Left lobe of liver (tissue), 2 donors: ENCODE results near the gene METTL15. TPM values are rescaled to one million over a fixed set of nuclear protein-coding genes. Genes with fewer than 3 reads are reported as not detected.
"Not testable (repeated sequence)": the region's sequence is repeated elsewhere in the genome, so short reads cannot be mapped to it uniquely, and the experiment has no call there.

Source experiments
- ATAC-seq: fragments of 200-7000 bp; cut with Tn5 transposase; one replicate; pipeline ENCODE4 v1.9.1; 2020; ENCODE audit warnings: mild to moderate bottlenecking, moderate library complexity
- DNase-seq: peaks from one replicate; pipeline ENCODE4 v3.0.0-alpha.2; 2020; ENCODE audit warnings: low spot score
- total RNA-seq: library from RNA; stranded (reverse); gene quantifications from one replicate; pipeline ENCODE4 v1.2.1, GENCODE V29; 2021
- donor health status: DM: no; HTN: no; CAD: no; lungs with moderate emphysema.
- donor health status: DM: no; HTN: yes; CAD: no.

The METTL15 gene
- total RNA-seq, 1 donor from 2014 or later, result 6.8 TPM

GRCh38 chr11:28176351-28176750 lies 68.2 kb downstream of the METTL15 start:
- ATAC-seq (no peak), DNase-seq (no peak)

DNA sequence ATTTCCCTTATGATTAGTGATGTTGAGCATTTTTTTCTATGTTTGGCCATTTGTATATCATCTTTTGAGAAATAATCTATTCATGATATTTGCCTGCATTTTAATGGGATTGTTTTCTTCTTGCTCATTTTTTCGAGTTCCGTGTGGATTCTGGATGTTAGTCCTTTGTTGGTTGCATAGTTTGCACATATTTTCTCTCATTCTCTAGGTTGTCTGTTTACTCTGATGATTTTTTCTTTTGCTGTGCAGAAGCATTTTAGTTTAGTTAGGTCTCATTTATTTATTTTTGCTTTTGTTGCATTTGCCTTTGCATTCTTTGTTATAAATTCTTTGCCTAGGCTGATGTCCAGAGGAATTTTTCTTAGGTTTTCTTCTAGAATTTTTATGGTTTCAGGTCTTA lies 87.3 kb downstream of the METTL15 start:
- no peak for DNase-seq
- ATAC-seq, result no peak

- DNase-seq, result no peak
- no peak for ATAC-seq
Measured at GRCh38 chr11:28209906-28210305, 101.7 kb downstream of the METTL15 start.

GRCh38 chr11:28222063-28222462 lies 113.9 kb downstream of the METTL15 start:
- not testable (repeated sequence) for DNase-seq, ATAC-seq

- DNase-seq, result no peak
- no peak for ATAC-seq
Measured at GRCh38 chr11:28223577-28223976, 115.4 kb downstream of the METTL15 start.

DNA sequence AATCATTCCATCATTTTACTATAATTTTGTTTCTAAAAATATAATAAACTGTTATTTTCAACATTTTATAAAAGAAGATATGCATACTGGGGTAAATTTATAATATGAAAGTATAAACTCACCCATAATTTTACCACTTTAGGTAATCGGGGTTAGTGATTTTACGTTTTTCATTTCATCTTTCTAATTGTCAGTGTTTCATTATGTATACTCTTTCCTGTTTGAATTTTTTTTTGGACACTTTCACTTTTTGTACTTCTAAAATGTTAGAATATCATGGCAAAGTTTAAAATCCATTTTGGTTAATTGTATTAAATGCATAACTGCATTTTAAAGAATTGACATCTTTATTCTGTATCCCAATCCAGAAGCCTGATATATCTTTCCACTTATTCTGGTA lies 115.8 kb downstream of the METTL15 start:
- no peak for DNase-seq
- no peak for ATAC-seq

DNA sequence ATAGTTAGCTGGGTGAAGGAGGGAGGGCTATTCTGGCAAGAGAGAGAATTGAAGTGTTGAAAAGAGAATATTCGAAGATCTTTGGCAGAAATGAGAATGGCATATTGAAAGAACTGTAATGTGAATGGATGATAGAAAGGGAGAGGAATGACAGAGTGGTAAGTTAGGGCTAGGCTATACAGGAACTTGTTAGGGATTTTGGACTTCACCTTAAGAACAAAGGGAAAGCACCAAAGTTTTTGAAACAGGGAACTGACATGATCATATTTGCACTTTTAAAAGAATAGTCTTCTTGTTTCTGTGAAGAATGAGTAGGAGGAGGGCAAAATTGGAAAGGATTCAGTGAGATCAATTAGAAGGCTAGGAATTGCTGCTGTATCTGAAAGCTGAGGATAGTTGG lies 119.3 kb downstream of the METTL15 start:
- no peak for ATAC-seq

DNA sequence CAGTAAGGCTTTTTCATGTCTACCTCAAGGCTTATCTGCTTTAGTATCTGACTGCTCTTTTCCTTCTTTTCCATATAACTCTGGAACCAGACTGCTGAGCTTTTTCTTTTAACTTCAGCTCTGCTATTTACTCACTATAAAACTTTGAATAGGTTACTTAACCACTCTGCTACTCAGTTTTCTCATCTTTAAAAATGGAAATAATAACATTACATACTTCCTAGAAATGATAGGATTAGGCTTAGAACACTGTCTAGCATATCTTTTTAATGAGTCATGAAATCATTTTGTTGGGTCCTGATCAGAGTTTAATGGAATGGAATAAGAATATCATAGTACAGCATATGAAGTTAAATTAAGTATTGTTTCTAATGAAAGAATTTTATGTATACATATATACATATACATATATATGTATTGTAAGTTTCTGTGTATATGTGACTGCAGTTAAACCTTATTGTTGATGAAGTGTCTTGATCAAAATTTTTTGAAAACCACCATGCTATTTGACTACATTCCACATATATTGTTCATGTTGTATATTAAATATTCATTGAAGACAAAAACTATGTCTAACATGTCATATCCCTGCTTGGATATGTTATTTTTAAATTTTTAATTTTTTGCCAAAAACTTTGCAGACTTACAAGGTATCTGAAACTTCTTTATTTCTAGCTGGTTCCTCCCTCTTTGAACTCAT lies 120.2 kb downstream of the METTL15 start:
- ATAC-seq (no peak), DNase-seq (no peak)

More for the DNA sequence above, 119.3 kb downstream of the METTL15 start:
- no peak for DNase-seq

DNA sequence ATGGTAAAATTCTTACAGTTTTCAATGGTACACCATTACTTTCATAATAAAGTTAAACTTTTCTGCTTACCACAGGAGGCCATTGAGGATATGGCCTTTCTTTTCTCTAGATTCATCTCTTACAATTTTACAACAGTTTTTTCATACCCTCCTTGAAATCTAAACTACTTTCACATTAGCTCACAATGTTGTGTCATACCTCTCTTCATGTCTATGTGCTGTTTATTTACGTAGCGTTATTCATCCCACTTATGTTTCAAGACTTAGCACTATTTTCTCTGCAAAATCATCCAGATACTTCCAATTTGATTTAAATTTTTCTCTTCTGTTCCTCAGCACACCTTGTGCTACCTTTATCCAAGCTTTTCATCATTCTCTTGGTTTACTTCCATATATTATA lies 123.3 kb downstream of the METTL15 start:
- no peak for ATAC-seq
- DNase-seq, result no peak

DNA sequence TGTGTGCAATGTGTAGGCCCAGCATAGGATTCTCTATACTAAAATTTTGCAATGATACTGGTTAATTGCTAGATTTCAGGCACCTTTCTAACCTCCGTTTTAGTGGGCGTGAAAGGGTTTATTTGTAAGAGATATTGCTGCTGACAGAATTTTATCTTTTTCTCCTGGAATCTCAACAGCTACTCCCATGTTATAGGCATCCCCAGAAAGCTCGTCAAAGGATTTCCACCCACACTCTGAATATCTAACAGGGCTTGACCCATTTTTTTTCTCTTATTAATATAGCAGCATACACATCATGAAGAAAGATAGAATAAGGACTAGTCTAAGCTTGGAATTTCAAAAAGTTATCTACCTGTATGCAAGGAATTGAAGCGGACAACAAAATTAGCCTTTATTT lies 124.5 kb downstream of the METTL15 start:
- no peak for ATAC-seq
- DNase-seq, result no peak

DNA sequence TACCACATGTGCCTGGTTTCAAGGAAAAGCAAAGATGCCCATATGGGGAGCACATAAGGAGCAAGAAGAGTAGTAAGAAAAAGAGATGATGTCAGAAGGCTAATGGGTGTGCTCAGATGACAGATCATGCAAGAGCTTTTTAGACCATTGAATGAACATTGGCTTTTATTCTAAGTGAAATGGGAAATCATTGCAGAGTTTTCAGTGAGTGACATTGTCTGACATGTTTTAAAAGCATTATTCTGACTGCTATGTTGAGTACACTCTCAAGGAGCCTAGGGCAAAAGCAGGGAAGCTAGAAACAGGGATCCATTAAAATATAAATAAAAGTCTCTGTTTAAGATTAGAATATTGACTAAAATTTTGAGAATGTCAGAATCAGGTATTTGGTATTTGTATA lies 133.6 kb downstream of the METTL15 start:
- no peak for ATAC-seq

GRCh38 chr11:28242596-28242995 lies 134.4 kb downstream of the METTL15 start:
- ATAC-seq, result no peak

More for the DNA sequence above, 133.6 kb downstream of the METTL15 start:
- no peak for DNase-seq

DNA sequence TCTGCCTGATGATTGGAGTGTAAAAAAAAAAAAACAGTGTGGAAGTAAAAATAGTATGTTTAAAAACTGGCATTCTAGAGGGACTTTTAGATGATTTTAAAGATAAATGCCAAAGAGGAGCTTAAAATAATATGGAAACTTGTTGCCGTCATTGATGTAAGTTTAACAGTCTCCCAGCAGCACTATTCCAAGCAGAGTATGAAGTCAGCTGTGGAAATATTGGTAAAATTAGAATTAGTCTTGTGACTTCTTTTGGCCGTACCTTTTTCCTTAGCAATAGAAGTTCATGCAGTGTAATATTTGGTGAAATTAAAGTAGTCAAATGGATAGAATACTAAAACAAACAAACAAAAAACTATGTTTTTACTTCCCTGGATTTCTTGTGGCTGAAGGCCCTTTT lies 134.9 kb downstream of the METTL15 start:
- ATAC-seq (no peak), DNase-seq (no peak)

More at GRCh38 chr11:28242596-28242995, 134.4 kb downstream of the METTL15 start:
- no peak for DNase-seq

DNA sequence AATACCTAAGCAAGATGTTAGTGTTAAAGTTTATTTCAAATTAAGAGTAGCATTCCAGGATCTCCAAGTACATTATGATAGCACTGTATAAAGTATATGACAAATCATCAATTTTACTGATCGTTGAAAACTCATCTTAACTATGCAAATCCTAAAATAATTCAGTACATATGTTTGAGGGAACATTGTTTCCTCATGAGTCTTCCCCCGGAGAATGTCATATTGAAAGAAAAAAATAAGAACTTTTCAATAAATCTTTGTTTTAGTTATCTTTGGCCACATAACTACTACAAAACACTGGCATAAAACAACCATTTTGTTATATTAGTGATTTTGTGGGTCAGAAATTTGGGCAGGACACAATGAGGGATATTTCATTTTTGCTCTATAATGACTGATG lies 135.4 kb downstream of the METTL15 start:
- no peak for ATAC-seq
- no peak for DNase-seq

- DNase-seq (no peak), ATAC-seq (no peak)
Measured at GRCh38 chr11:28245131-28245530, 136.9 kb downstream of the METTL15 start.

GRCh38 chr11:28250192-28250591 lies 142.0 kb downstream of the METTL15 start:
- ATAC-seq (no peak), DNase-seq (no peak)

DNA sequence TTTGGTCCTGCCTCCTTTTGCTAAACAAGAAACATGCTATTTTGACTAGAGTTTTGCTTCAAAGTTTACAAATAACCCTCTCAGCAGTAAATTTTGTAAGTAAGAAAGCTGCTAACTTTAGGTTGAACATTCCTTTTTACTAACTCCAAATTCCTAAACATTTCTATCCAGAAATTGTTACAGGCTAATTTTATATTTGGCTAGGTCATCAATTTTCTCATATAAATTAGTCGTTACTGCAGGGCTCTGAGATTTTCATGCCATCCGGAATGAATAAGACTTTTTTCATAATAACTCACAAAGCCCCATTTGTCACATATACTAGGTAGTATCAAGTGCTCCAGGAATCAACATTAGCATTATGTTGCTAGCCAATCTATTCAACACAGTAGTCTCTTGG lies 143.1 kb downstream of the METTL15 start:
- no peak for ATAC-seq
- no peak for DNase-seq

GRCh38 chr11:28257761-28258160 lies 149.6 kb downstream of the METTL15 start:
- no peak for ATAC-seq
- DNase-seq, result no peak

DNA sequence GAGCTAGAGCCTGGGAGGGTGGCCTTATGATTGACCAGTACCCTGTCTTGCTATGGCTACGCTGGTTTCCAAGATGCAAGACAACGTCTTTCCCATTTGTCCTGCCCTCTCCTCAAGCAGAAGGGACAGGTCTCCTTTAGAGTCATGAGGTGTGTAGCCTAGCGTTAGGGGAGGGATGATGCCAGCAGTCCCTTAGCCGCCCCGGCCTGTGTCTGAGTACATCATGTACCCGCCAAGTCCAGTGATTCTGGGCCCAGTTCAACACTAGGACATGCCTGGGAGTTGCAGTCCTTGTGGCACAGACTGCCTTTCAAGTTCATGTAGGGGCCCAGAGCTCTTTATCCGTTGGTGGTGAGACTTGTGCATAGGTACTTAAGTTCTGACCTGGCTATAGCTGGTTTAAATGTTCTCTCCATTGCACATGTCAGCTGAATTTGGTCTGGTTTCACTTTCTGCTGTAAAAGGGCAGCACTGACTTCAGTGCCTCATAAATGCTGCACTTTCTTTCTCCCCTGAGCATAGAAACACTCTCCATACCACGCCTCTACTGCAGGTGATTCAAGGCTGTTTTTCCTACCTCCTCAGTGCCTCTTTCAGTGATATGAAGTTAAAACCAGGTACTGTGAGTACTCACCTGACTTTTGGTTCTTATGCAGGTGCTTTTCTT lies 151.1 kb downstream of the METTL15 start:
- DNase-seq (no peak), ATAC-seq (no peak)

GRCh38 chr11:28268925-28269324 lies 160.7 kb downstream of the METTL15 start:
- no peak for DNase-seq
- ATAC-seq, result no peak

- DNase-seq (no peak), ATAC-seq (no peak)
Measured at GRCh38 chr11:28269586-28269985, 161.4 kb downstream of the METTL15 start.

- not testable (repeated sequence) for DNase-seq, ATAC-seq
Measured at GRCh38 chr11:28272247-28272646, 164.1 kb downstream of the METTL15 start.

DNA sequence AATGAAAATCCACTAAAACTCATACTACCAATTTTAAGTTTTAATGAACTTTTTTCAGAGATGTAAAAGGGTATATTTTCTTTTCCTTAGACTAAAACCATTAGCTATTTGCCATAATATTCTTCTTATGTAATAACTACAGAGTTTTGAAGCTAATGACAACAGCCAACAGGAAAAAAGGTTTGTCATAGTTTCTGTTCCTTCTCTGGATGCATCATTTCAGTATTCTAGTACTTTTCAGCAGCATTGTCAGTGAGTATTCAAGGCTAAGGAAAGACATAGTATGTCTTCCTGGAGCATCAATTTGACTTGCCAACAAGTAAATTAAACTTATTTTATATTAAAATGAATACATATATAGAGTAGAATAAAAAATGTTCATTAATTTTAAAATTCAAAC lies 166.0 kb downstream of the METTL15 start:
- ATAC-seq, result no peak
- DNase-seq, result no peak
